Keratinocyte (primary cell): Measurements from ENCODE around the gene YTHDC1. TPM values are rescaled to one million over a fixed set of nuclear protein-coding genes. Genes with fewer than 3 reads are reported as not detected.

ENCODE experiments used
- DNase-seq: peaks from one replicate; pipeline ENCODE4 v3.0.0-alpha.2; 2011; ENCODE audit warnings: low read depth, missing footprints, low spot score
- FAIRE-seq: peaks from 2 replicates; lab custom pipeline; 2011; peaks lifted over from hg19 to GRCh38; lab: Jason Lieb, UNC
- H2AFZ ChIP-seq: 2 replicates; pipeline ENCODE4 v1.6.0; 2012; ENCODE audit warnings: low read length, control low read depth, inconsistent platforms; ENCODE audit not compliant: control insufficient read depth
- H3K27ac ChIP-seq: 2 replicates; pipeline ENCODE4 v1.5.1; 2011; ENCODE audit warnings: low read length; ENCODE audit not compliant: control insufficient read depth, insufficient read depth
- H3K27me3 ChIP-seq: 3 replicates; pipeline ENCODE4 v1.6.0; 2011; ENCODE audit warnings: low read length; ENCODE audit not compliant: control insufficient read depth, insufficient read depth; ENCODE audit errors: extremely low read depth
- H3K36me3 ChIP-seq, 2 experiments: 2 replicates in 1 of 2; 3 replicates in 1 of 2; pipeline ENCODE4 v1.5.1; 2011; ENCODE audit warnings: low read length in 2 of 2, mild to moderate bottlenecking in 1 of 2; ENCODE audit not compliant: control insufficient read depth in 2 of 2, insufficient read depth in 2 of 2; ENCODE audit errors: extremely low read depth in 1 of 2
- H3K4me1 ChIP-seq: 3 replicates; pipeline ENCODE4 v1.5.1; 2011; ENCODE audit warnings: low read length; ENCODE audit not compliant: control insufficient read depth, insufficient read depth; ENCODE audit errors: extremely low read depth
- H3K4me2 ChIP-seq: 3 replicates; pipeline ENCODE4 v1.6.0; 2011; ENCODE audit warnings: low read depth, low read length; ENCODE audit not compliant: control insufficient read depth, insufficient read depth; ENCODE audit errors: extremely low read depth
- H3K4me3 ChIP-seq, 3 experiments: fragments of 200-600 bp in 1 of 3; sonication (generic) in 1 of 3; 2 replicates in 2 of 3; 3 replicates in 1 of 3; pipeline ENCODE4 v1.5.1; 2011 to 2016; ENCODE audit warnings: low read length in 3 of 3, mild to moderate bottlenecking in 3 of 3, control low read depth in 2 of 3, inconsistent platforms in 1 of 3, low read depth in 1 of 3, mixed read lengths in 1 of 3, mixed run types in 1 of 3, moderate library complexity in 1 of 3; ENCODE audit not compliant: control insufficient read depth in 2 of 3, insufficient read depth in 2 of 3; ENCODE audit errors: extremely low read depth in 1 of 3
- H3K79me2 ChIP-seq: 2 replicates; pipeline ENCODE4 v1.6.0; 2012; ENCODE audit warnings: low read length; ENCODE audit not compliant: control insufficient read depth, insufficient read depth
- H3K9ac ChIP-seq: 3 replicates; pipeline ENCODE4 v1.6.0; 2011; ENCODE audit warnings: low read length; ENCODE audit not compliant: control insufficient read depth, insufficient read depth; ENCODE audit errors: extremely low read depth
- H3K9me1 ChIP-seq: 3 replicates; pipeline ENCODE4 v1.6.0; 2011; ENCODE audit warnings: low read length; ENCODE audit not compliant: control insufficient read depth, insufficient read depth; ENCODE audit errors: extremely low read depth
- H3K9me3 ChIP-seq: 2 replicates; pipeline ENCODE4 v1.5.1; 2012; ENCODE audit warnings: low read depth, low read length; ENCODE audit not compliant: control insufficient read depth
- H4K20me1 ChIP-seq: 3 replicates; pipeline ENCODE4 v1.6.0; 2011; ENCODE audit warnings: low read length; ENCODE audit not compliant: control insufficient read depth, insufficient read depth; ENCODE audit errors: extremely low read depth
- CTCF ChIP-seq, 3 experiments: IDR thresholded peaks in 1 of 3; conservative IDR thresholded peaks in 1 of 3; optimal IDR thresholded peaks in 1 of 3; 2 replicates in 2 of 3; 3 replicates in 1 of 3; pipeline versions ENCODE3 to v1.5.1; 2011; ENCODE audit warnings: low read length in 3 of 3, mild to moderate bottlenecking in 3 of 3, moderate library complexity in 2 of 3, control low read depth in 1 of 3, inconsistent platforms in 1 of 3; ENCODE audit not compliant: insufficient read depth in 2 of 3; ENCODE audit errors: extremely low read depth in 1 of 3
- EZH2 ChIP-seq: IDR thresholded peaks from one replicate; pipeline ENCODE4 v1.6.1; 2012; ENCODE audit warnings: inconsistent platforms, mild to moderate bottlenecking, low read length, moderate library complexity
- dilution Hi-C: fragments of 300-500 bp; cut with MboI; formaldehyde crosslinking; loops from one replicate; pipeline ENCODE4 v1.7.0; 2020; ENCODE audit warnings: low sequenced_read_pairs; ENCODE audit not compliant: extremely low pct_ligation_motif_present
- polyA plus RNA-seq, 5 experiments: library from polyadenylated mRNA; depleted of rRNA in 3 of 5; stranded (reverse) in 3 of 5; stranded (forward) in 1 of 5; unstranded in 1 of 5; fragments of >200 nt; gene quantifications; 1 replicate in 1 of 5; 2 replicates in 3 of 5; 3 replicates in 1 of 5; pipeline versions ENCODE4 v1.2.1 to v1.2.3, GENCODE V29; 2011 to 2012; ENCODE audit warnings: missing spikeins in 2 of 5, low read depth in 1 of 5, low replicate concordance in 1 of 5

YTHDC1 gene
- polyA plus RNA-seq, 1 donor (not counting 4 experiments of a cell fraction or from before 2014, with no cell fraction given) = 74.2 TPM

DNA sequence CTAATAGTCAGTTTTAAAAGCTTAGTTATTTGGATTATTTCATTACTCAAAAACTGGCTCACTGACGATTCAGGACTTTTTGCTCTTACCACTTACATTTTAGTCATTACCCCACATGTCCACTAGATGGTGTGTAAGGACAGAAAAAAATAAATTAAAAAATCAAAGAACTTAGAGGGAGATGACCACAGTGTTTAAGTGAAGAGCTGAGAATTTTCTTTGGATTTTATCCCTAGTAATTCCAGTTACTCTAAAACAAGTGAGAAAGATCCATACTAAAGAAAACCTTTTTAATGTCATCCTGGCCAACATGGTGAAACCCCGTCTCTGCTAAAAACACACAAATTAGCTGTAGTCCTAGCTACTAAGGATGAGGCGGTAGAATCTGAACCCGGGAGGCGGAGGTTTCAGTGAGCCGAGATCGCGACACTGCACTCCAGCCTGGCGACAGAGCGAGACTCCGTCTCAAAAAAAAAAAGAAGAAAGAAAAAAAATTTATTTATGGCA is 78.0 kb downstream of the YTHDC1 start:
- TF ChIP-seq CTCF (optimal IDR thresholded peaks at IDR 0.05 in 1 of 3, IDR thresholded peaks at IDR 0.05 in 1 of 3, conservative IDR thresholded peaks at IDR 0.05 in 1 of 3; ENCODE audit: extremely low read depth in 1 of 3, insufficient read depth in 2 of 3, low read length in 3 of 3) = peak in 2 of 3 experiments; percentile 35 to 55
- TF ChIP-seq EZH2 = no peak
- peak; percentile 58 for FAIRE-seq
- Histone ChIP-seq H3K9me3 (no peaks in the 10 kb centered on the region), H3K4me2 (peak overlapping the region; percentile 55), H2AFZ (peak overlapping the region; percentile 77), H3K4me3 (peak overlapping the region in 1 of 3 experiments; percentile 25), H3K9ac (no peak overlapping the region), H3K27ac (no peak overlapping the region), H3K36me3 (no peaks in the 10 kb centered on the region), H3K79me2 (no peaks in the 10 kb centered on the region), H4K20me1 (no peaks in the 10 kb centered on the region), H3K4me1 (peaks cover 10% of the 10 kb centered on the region), H3K27me3 (no peaks in the 10 kb centered on the region), H3K9me1 (no peaks in the 10 kb centered on the region)
- dilution Hi-C loops = no loop called here
- peak; percentile 9 for DNase-seq

DNA sequence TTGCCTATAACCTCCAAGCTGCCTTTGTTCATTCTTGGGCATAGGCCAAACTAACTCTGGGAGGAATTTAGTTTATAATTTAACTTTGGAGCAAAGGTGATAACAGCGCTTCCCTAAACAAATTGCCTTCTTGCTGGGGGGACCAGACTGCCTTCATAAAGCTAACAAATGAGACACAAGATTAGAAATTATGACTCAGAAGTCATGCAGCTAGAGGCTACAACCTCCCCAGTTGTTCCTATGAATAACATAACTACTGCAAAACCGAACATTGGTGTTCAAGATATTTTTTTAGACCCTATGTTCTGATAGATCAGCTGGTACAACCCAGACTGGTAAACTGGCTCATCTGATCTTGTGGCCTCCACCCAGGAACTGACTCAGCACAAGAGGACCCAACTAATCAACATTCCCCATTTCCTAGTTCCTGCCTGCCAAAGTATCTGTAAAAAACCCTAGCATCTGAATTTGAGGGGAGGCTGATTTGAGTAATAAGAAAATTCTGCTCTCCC is 82.4 kb downstream of the YTHDC1 start:
- Histone ChIP-seq H3K9me1 (no peaks in the 10 kb centered on the region), H3K4me1 (peaks cover 9% of the 10 kb centered on the region), H3K27me3 (no peaks in the 10 kb centered on the region), H3K9ac (no peak overlapping the region), H3K27ac (no peak overlapping the region), H3K4me3 (no peak overlapping the region), H4K20me1 (no peaks in the 10 kb centered on the region), H3K79me2 (no peaks in the 10 kb centered on the region), H3K36me3 (no peaks in the 10 kb centered on the region), H3K9me3 (no peaks in the 10 kb centered on the region), H2AFZ (peak overlapping the region; percentile 68), H3K4me2 (no peak overlapping the region)
- TF ChIP-seq EZH2 (no peak), CTCF (optimal IDR thresholded peaks at IDR 0.05 in 1 of 3, IDR thresholded peaks at IDR 0.05 in 1 of 3, conservative IDR thresholded peaks at IDR 0.05 in 1 of 3; ENCODE audit: extremely low read depth in 1 of 3, insufficient read depth in 2 of 3, low read length in 3 of 3) (no peak)
- peak; percentile 25 for DNase-seq
- peak; percentile 90 for FAIRE-seq
- dilution Hi-C loops = no loop called here
